ENCODE data around the gene SGO2. TPM values are rescaled to one million over a fixed set of nuclear protein-coding genes. Genes with fewer than 3 reads are reported as not detected.

SGO2 gene
- total and polyA plus RNA-seq, 2 donors (not counting 3 experiments of a cell fraction or from before 2014, with no cell fraction given), result 1.7 to 20.5 TPM

DNA sequence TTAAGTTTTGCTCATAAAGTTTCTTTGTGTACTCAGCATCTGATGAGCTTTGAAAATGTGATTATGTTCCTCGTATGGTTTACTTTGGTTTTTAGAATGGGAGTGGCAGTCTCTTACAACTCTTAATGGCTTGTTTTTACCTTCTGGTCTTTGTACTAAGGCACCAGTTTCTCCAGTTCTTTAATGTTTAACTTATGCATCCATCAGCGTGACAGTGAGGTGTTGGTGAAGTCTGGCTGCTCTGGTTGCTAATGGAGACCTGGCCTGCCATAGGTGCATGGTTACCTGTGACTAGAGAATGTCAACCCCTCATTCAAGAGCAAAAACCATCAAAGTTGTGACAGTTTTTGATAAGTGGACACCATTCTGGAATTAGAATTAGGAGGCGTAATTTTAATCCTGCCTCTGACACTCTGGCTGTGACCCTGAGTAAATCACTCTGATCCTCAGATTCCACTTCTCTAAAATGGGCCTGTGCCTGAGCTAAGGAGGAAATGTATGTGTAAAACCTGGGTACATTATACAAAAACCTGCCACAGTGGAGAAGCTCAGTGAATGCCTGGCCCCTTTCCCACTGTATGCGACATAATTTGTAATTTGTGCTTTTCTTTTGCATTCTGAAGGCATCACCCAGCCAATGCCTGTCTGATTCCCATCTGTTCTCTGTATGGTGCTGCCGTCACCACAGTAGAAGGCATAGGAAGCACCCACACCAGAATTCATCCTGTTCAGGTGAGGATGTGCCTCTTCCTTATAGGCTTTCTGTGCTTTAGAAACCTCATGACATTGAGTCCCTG is 71.0 kb downstream of the SGO2 start:
- H3K4me1 ChIP-seq (ENCODE audit: control insufficient read depth, extremely low read depth, insufficient read depth, low read length), result no peaks in the 10 kb centered on the region
- no peak overlapping the region for H3K4me2 ChIP-seq (ENCODE audit: insufficient read depth, low read length)
- TF ChIP-seq CTCF (IDR thresholded peaks at IDR 0.05; ENCODE audit: extremely low read depth in 1 of 2, insufficient read depth in 1 of 2, low read depth in 1 of 2, low read length in 2 of 2) (no peak), MYC (IDR thresholded peaks at IDR 0.05; ENCODE audit: low read depth, low read length) (no peak), POLR2AphosphoS5 (IDR thresholded peaks at IDR 0.05; ENCODE audit: insufficient read depth, low read depth, low read length) (no peak), GATA2 (IDR thresholded peaks at IDR 0.05; ENCODE audit: insufficient read depth, insufficient read length, low read depth, low read length) (no peak), FOS (IDR thresholded peaks at IDR 0.05; ENCODE audit: borderline replicate concordance, insufficient read depth, low read length) (no peak), POLR2A (IDR thresholded peaks at IDR 0.05; ENCODE audit: low read depth, low read length) (no peak), EZH2 (IDR thresholded peaks at IDR 0.05; ENCODE audit: borderline replicate concordance, low read depth, low read length, severe bottlenecking) (no peak), JUN (IDR thresholded peaks at IDR 0.05; ENCODE audit: borderline replicate concordance, insufficient read depth, insufficient read length, low read depth) (no peak)
- TF ChIP-seq, protein P1, sequence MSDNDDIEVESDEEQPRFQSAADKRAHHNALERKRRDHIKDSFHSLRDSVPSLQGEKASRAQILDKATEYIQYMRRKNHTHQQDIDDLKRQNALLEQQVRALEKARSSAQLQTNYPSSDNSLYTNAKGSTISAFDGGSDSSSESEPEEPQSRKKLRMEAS (IDR thresholded peaks at IDR 0.05; ENCODE audit: insufficient read depth, insufficient read length), result no peak
- BruUV-seq (replicated peaks), result no TSS peak
- ChIA-PET POLR2A (no interaction called here), CTCF (interaction anchor here (0.7 kb wide), 1 partner anchor 11 kb away, joined by 3 read pairs; the partner anchor contains the start of gene AOX1)
- no peaks in the 10 kb centered on the region for H4K20me1 ChIP-seq (replicated peaks; ENCODE audit: control insufficient read depth, extremely low read depth, insufficient read depth, low read length)
- H3K9me1 ChIP-seq (replicated peaks; ENCODE audit: control insufficient read depth, extremely low read depth, insufficient read depth, low read length), result no peaks in the 10 kb centered on the region
- DNase-seq (ENCODE audit: low read depth, low spot score) (no peak), FAIRE-seq (no peak)
- no peaks in the 10 kb centered on the region for H3K79me2 ChIP-seq (ENCODE audit: control insufficient read depth, insufficient read depth, low read length)
- intact Hi-C loops (cut with micrococcal nuclease) (no loop called here), dilution Hi-C loops (cut with MboI; ENCODE audit: extremely low pct_ligation_motif_present, low sequenced_read_pairs) (no loop called here)
- no peaks in the 10 kb centered on the region for H3K36me3 ChIP-seq (ENCODE audit: control insufficient read depth in 2 of 2, extremely low read depth in 1 of 2, insufficient read depth in 2 of 2, low read length in 2 of 2)
- H3K27me3 ChIP-seq (ENCODE audit: control insufficient read depth in 2 of 2, insufficient read depth in 2 of 2, low read length in 2 of 2), result peaks cover 0 to 8% of the 10 kb centered on the region in 2 experiments
- H3K4me3 ChIP-seq (replicated peaks in 1 of 3; ENCODE audit: insufficient read depth in 1 of 3, low read depth in 1 of 3, low read length in 3 of 3), result no peak overlapping the region
- H3K27ac ChIP-seq (ENCODE audit: insufficient read depth, low read depth, low read length), result no peak overlapping the region
- no peak overlapping the region for H3K9ac ChIP-seq (replicated peaks; ENCODE audit: extremely low read depth, insufficient read depth, low read length)
- H2AFZ ChIP-seq (ENCODE audit: low read depth, low read length), result no peak overlapping the region
- no peaks in the 10 kb centered on the region for H3K9me3 ChIP-seq (replicated peaks; ENCODE audit: control insufficient read depth, insufficient read depth, low read length)
